ENCODE measurements around the gene FXYD3.
"Not testable (repeated sequence)": the region's sequence is repeated elsewhere in the genome, so short reads cannot be mapped to it uniquely, and the experiment has no call there.

FXYD3 gene

DNA sequence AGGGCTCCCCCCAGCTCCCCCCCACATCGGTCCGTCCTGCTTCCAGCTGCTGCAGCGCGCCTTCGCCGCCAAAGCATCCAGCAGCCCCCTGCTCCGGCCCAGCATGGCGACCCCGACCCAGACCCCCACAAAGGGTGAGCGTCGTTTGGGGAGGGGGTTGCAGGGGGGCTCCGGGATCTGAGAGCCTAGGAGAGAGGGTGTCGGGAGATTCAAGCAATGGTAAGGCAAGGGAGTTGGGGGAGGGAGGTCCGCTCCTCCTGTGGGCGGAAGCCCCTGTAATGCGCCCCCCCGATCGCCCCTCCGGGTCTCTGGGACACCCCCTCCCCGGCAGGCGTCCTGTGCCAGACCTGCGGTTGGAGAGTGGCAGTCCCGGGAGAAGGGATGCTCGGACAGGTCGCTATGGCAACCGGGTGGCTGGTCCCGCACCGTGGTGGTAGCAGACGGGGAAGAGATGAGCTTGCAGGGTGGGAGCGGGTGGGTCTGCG, 27.6 kb downstream of the FXYD3 start, which contains the start of gene FXYD7:
Gene FXYD7, plus strand, starts transcription at position 25 of the 485 bp plus-strand sequence. Its CDS starts 79 bp downstream, at position 104.
- DNase-seq, result no peak

DNA sequence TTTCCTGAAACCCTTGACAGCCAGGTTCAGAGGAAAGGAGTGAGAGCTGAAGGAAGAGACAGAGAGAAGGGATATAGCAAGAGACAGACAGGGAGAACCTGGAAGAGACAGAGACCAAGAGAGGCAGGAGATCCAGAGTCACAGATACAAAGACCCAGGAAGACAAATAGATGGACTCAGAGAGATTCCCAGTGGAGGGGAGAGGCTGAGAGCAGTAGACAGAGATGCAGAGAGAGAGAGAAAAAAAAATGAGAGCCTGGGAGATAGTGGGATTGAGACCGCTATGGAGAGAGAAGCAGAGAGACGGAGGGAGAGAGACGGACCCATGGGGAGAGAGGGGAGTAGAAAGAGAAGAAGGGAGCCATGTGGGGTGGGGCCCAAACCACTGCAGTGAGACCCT, 28.2 kb downstream of the FXYD3 start:
- DNase-seq, result no peak

DNA sequence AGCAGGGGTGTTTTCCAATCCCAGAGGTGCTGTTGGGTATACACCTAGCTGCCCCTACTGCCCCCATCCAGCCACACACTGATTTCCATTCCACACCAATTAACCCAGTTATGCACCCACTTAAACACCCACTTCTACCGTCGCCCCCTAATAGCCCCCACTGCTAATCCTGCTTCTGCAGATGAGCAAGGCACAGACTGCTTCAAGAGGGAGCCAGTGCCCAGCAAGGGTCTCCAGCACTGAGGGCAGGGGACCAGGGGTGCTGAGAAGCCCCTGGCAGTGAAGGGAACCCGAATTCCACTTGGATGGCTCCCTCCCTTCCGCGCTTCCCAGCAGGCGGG, 28.6 kb downstream of the FXYD3 start:
- DNase-seq, result no peak

GRCh38 chr19:35144600-35145436, 29.2 kb downstream of the FXYD3 start:
- DNase-seq, result no peak

DNA sequence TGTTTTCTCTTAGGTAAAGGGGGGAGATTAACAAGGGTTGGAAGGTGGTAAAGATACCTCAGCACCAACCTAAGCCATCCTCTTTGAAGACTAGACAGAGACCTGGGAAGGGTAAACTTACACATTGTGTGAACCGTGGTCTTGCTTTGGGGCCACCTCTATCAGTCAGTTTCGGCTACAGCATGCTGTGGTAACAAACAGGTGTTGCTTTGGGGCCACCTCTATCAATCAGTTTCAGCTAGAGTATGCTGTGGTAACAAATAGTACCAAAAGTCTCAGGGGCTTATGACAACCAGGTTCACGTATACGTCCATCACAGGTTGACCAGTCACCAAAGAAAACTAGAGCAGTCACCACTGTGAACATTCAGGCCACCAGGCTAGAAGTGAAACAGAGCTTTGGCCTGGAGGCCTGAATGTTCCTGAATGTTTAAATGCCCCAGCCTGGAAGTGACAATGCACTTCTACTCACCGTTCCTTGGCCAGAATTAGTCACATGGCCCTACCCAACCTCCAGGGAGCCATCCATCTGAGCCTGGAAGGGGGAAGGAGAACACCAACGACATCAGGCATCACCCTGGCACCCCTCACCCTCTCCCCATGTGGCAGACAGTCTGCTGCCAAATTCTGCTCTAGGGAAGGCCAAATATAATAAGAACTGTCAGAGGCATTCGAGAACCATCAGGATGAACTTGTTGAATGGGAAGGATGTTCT, 31.3 kb downstream of the FXYD3 start:
- no peak for DNase-seq

GRCh38 chr19:35149463-35149862, 33.8 kb downstream of the FXYD3 start:
- no peak for DNase-seq

- DNase-seq, result no peak
These were observed 34.8 kb downstream of the FXYD3 start for GRCh38 chr19:35150445-35150844.

GRCh38 chr19:35151273-35152065, 35.8 kb downstream of the FXYD3 start:
- DNase-seq, result no peak

DNA sequence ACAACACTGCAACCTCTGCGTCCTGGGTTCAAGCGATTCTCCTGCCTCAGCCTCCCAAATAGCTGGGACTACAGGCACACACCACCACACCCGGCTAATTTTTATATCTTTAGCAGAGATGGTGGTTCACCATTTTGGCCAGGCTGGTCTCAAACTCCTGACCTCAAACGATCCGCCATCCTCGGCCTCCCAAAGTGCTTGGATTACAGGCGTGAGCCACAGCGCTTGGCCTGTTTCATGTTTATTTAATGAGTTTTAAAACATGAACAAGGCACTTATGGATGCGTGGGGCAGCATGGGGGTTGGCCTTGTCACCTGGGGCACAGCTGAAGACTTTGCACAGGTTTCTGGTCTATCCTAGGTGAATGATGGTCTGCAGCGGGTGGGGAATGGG, 37.5 kb downstream of the FXYD3 start:
- not testable (repeated sequence) for DNase-seq

DNA sequence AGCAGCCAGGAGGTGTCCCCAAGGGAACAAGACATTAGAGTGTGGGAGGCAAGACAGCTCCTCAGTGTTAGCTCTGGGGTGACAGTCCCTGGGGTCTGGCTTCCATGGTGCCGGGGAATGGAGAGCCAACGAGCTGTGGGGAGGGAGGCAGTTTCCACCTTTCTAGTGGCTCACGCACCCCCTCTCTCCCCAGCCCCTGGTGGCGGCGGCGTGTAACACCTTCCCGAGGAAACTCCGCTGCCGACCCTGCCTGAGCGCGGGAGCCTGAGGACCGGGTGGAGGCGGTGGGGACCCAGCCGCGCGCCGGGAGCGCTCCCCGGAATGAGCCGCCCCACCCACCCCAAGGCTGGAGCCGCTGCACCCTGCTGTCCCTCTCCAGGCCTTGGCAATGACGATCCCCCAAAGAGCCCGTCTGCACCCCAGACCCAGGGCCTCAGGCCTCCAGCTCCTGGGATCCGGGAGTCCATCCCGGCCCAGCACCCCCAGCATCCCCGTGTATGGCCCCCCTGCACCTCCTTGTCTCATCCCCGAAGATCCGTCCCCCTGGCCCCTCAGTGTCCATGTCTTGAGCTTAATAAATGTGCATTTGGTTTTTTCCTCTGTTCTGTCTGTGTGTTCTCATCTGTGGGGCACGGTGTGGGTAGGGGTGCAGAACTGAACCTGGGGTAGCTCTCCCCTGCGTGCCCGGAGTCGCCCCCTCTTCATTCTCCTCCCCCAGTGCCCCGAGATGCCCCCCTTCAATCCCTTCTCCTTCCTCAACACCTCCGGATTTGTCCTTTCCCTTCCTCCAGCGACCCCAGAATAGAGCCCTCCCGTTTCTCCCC, 38.3 kb downstream of the FXYD3 start:
- DNase-seq, result no peak

DNA sequence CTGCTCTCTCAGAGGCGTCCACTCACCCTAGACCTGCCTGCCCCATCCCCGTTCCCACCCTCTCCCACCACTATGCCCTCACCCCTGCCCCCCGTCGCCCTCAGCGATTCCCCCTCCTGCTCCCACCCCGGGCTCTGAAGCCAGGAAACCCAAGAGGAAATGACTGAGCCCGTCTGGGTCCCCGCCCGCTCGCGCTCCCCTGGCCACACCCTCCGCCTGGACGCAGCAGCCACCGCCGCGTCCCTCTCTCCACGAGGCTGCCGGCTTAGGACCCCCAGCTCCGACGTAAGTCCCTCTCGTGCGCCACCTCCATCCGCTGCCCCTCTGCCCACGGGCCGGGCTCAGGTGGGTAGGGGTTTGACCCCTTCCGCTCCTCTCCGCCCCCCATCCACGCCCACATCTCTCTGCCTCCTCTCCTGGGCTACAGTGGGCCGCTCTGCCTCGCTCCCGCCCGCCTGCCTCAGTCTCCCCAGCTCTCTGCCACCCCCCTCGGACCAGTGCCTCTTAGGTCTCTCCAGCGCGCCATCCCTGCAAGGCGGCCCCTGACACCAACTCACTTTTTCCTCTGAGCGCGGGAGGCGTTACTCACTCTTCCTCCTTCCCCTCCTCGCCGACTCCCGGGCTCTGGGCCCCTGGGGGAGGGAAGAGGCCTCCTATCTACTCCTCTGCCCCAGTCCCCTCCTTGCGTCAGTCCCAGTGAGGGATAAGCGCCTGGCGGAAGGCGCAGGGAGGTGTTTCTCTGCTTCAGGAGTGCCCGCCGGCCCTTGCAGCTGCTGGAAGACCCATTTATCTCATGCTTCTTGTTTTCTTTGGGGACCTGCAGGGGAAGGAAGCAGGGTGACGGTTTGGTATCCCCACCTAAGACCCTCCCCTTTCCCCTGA, 39.1 kb downstream of the FXYD3 start, which contains the start of gene FXYD5:
Gene FXYD5, plus strand, starts transcription at position 211 of the 882 bp plus-strand sequence. CDS start 816 bp downstream, outside the sequence.
- no peak for DNase-seq

- no peak for DNase-seq
These were observed 39.8 kb downstream of the FXYD3 start for GRCh38 chr19:35155441-35155840.

- no peak for DNase-seq
These were observed 40.5 kb downstream of the FXYD3 start for GRCh38 chr19:35155981-35156672.

DNA sequence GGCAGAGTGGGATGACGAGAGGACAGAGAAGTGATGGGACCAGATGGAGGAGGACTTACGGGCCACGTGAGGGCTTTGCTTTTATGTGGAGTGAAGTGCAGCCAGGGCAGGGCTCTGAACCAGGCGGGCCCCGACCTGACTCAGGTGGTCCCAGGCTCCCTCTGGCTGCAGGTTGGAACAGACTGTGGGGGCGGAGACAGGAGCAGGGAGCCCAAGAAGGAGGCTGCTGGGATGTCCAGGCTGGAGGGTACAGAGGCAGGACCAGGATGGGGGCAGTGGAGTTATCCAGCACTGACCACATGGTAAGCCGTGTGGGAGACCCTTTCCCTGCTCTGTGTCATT, 41.0 kb downstream of the FXYD3 start:
- no peak for DNase-seq

DNA sequence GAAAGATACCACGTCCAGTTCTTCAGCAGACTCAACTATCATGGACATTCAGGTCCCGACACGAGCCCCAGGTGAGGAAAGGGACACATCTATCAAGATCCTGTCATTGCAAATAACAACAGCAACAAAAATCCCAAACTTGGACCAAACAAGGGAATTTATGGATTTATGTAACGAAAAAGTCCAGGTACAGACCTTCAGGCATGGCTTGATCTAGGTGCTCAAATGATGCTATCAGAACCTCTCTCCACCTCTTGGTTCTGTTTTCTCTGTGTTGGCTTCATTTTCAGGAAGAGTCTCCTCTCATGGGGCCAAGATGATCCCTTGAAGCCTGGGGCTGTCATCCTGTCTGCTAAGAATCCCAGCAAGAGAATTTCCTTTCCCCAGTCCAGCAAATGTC, 41.8 kb downstream of the FXYD3 start:
- DNase-seq, result no peak

GRCh38 chr19:35159606-35160005, 44.0 kb downstream of the FXYD3 start:
- DNase-seq, result no peak

DNA sequence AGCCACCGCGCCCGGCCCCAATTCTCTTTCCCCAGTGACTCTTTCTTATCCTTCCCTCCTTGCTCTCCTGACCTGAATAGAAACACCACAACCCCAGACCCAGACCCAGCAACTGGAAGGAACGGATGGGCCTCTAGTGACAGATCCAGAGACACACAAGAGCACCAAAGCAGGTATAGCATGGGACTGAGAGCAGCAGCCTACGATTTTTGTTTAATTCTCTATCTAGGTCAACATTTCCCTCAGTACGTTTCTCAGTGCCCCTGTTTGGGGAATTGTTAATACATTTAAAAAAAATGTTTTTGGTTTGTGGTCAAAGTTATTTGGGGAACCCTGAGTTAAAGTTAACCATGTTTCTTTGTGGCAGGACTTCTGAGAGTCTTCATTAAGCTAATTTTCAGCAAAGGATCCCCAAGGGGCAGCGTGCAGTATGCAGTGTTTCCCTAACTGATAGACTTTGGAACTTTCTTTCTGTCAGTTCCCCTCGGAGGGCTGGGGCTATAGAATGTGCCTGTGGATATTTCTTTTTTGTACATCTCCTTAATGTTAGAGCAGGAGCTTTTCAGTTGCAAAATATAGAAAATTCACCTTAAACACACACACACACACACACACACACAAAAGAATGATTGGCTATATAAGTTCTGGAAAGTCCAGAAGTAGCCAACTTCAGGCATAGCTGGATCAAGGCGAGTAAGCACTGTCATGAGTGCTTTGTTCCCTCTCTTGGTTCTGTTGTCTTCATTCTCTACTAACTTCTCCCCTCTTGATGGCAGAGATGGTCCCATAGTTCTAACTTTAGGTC, 45.2 kb downstream of the FXYD3 start:
- DNase-seq, result no peak

- no peak for DNase-seq
These were observed 45.8 kb downstream of the FXYD3 start for GRCh38 chr19:35161434-35161743.

- DNase-seq, result no peak
These were observed 47.1 kb downstream of the FXYD3 start for GRCh38 chr19:35162471-35163326.

All from DMS153 (cell line).